ENCODE measurements around the gene SLC18B1.
"Not testable (repeated sequence)": the region's sequence is repeated elsewhere in the genome, so short reads cannot be mapped to it uniquely, and the experiment has no call there.

The SLC18B1 gene

GRCh38 chr6:132798869-132799538 is 567 bp upstream of the SLC18B1 start:
- DNase-seq (ENCODE audit: low read depth), result peak; percentile 52

- no peak for DNase-seq (ENCODE audit: low read depth)
Measured at GRCh38 chr6:132795461-132795860, 3.0 kb downstream of the SLC18B1 start.

GRCh38 chr6:132792510-132792909 is 5.9 kb downstream of the SLC18B1 start:
- DNase-seq (ENCODE audit: low read depth), result no peak

GRCh38 chr6:132790450-132790849 is 8.0 kb downstream of the SLC18B1 start:
- DNase-seq (ENCODE audit: low read depth), result no peak

GRCh38 chr6:132789396-132789776 is 9.1 kb downstream of the SLC18B1 start:
- no peak for DNase-seq (ENCODE audit: low read depth)

GRCh38 chr6:132788658-132789395 is 9.6 kb downstream of the SLC18B1 start:
- DNase-seq (ENCODE audit: low read depth), result no peak

- no peak for DNase-seq (ENCODE audit: low read depth)
Measured at GRCh38 chr6:132785936-132786335, 12.5 kb downstream of the SLC18B1 start.

- DNase-seq (ENCODE audit: low read depth), result no peak
Measured at GRCh38 chr6:132780770-132781371, 17.6 kb downstream of the SLC18B1 start.

- not testable (repeated sequence) for DNase-seq (ENCODE audit: low read depth)
Measured at GRCh38 chr6:132777881-132778280, 20.6 kb downstream of the SLC18B1 start.

- DNase-seq (ENCODE audit: low read depth), result no peak
Measured at GRCh38 chr6:132768051-132768517, 30.4 kb downstream of the SLC18B1 start.

- DNase-seq (ENCODE audit: low read depth), result no peak
Measured at GRCh38 chr6:132765560-132765959, 32.9 kb downstream of the SLC18B1 start.

- no peak for DNase-seq (ENCODE audit: low read depth)
Measured at GRCh38 chr6:132764370-132764769, 34.1 kb downstream of the SLC18B1 start.

- DNase-seq (ENCODE audit: low read depth), result peak; percentile 7
Measured at GRCh38 chr6:132763269-132763668, 35.2 kb downstream of the SLC18B1 start.

- no peak for DNase-seq (ENCODE audit: low read depth)
Measured at GRCh38 chr6:132760256-132760655, 38.2 kb downstream of the SLC18B1 start.

- no peak for DNase-seq (ENCODE audit: low read depth)
Measured at GRCh38 chr6:132758689-132759088, 39.7 kb downstream of the SLC18B1 start.

- DNase-seq (ENCODE audit: low read depth), result no peak
Measured at GRCh38 chr6:132752255-132752654, 46.2 kb downstream of the SLC18B1 start.

GRCh38 chr6:132751828-132752227 is 46.6 kb downstream of the SLC18B1 start:
- DNase-seq (ENCODE audit: low read depth), result no peak

- no peak for DNase-seq (ENCODE audit: low read depth)
Measured at GRCh38 chr6:132751306-132751705, 47.1 kb downstream of the SLC18B1 start.

GRCh38 chr6:132750455-132751248 is 47.8 kb downstream of the SLC18B1 start:
- no peak for DNase-seq (ENCODE audit: low read depth)

GRCh38 chr6:132749111-132749510 is 49.3 kb downstream of the SLC18B1 start:
- DNase-seq (ENCODE audit: low read depth), result no peak

GRCh38 chr6:132748446-132748845 is 50.0 kb downstream of the SLC18B1 start:
- DNase-seq (ENCODE audit: low read depth), result no peak

- no peak for DNase-seq (ENCODE audit: low read depth)
Measured at GRCh38 chr6:132746048-132746447, 52.4 kb downstream of the SLC18B1 start.

All from stimulated activated CD8-positive, alpha-beta memory T cell treated with anti-CD3 and anti-CD28 coated beads, Interleukin-12 subunit alpha, Interleukin-12 subunit beta, amount 100 ng/mL, for 4 hours (primary cell).